A549 (cell line): ENCODE results near the gene NKD1. TPM values are rescaled to one million over a fixed set of nuclear protein-coding genes. Genes with fewer than 3 reads are reported as not detected.

Experiments
- ATAC-seq, 2 experiments: fragments of 200-7000 bp in 1 of 2; fragments of >200 bp in 1 of 2; cut with Nextera tagmentation in 1 of 2; cut with Tn5 transposase in 1 of 2; 3 replicates each; pipeline versions ENCODE4 v1.8.0 to v1.9.1; 2018 to 2020; ENCODE audit warnings: mild to moderate bottlenecking in 1 of 2, moderate library complexity in 1 of 2
- CTCF ChIA-PET: fragments of 300-600 bp; sonication (Branson Sonifier 250); formaldehyde crosslinking; extraction: SDS; loops from one replicate; lab custom pipeline; 2021; ENCODE audit warnings: antibody characterized with exemption, inconsistent platforms; lab: Yijun Ruan, JAX
- POLR2A ChIA-PET: fragments of 350-600 bp; formaldehyde crosslinking; extraction: SDS; loops from one replicate; lab custom pipeline; 2021; ENCODE audit warnings: antibody characterized with exemption, inconsistent platforms; lab: Yijun Ruan, JAX
- DNase-seq, 2 experiments: peaks; one replicate each; pipeline versions ENCODE4 v3.0.0 to v3.0.0-alpha.2; 2011 to 2016; ENCODE audit warnings: low read depth in 1 of 2, low spot score in 1 of 2
- FAIRE-seq: peaks from 2 replicates; lab custom pipeline; 2011; peaks lifted over from hg19 to GRCh38; lab: Jason Lieb, UNC
- H3K27ac ChIP-seq, 2 experiments: fragments of >200 bp; sonication (Bioruptor Twin); formaldehyde crosslinking; 3 replicates each; pipeline ENCODE4 v1.5.1; 2016 to 2017
- H3K4me1 ChIP-seq: fragments of >200 bp; sonication (Bioruptor Twin); formaldehyde crosslinking; 3 replicates; pipeline ENCODE4 v1.6.1; 2016
- H3K4me2 ChIP-seq: fragments of >200 bp; sonication (Bioruptor Twin); formaldehyde crosslinking; 3 replicates; pipeline ENCODE4 v1.6.1; 2016
- H3K4me3 ChIP-seq: fragments of >200 bp; sonication (Bioruptor Twin); formaldehyde crosslinking; 3 replicates; pipeline ENCODE4 v1.5.1; 2016
- H3K9me3 ChIP-seq: fragments of >200 bp; sonication (Bioruptor Twin); formaldehyde crosslinking; 3 replicates; pipeline ENCODE4 v1.6.1; 2016
- BHLHE40 ChIP-seq: IDR thresholded peaks from 2 replicates; pipeline ENCODE4 v1.6.1; 2012; ENCODE audit warnings: low read depth, low read length, inconsistent platforms
- CBX2 ChIP-seq: fragments of 200-600 bp; sonication (generic); IDR thresholded peaks from 2 replicates; pipeline ENCODE4 v1.6.1; 2016; ENCODE audit warnings: low read depth, mild to moderate bottlenecking, borderline replicate concordance
- CEBPB ChIP-seq, 2 experiments: fragments of >200 bp in 1 of 2; sonication (Bioruptor Twin) in 1 of 2; formaldehyde crosslinking in 1 of 2; IDR thresholded peaks; 2 replicates each; pipeline ENCODE4 v1.6.1; 2012 to 2016
- CHD2 ChIP-seq: fragments of 150-350 bp; IDR thresholded peaks from 2 replicates; pipeline ENCODE4 v1.6.1; 2014; ENCODE audit warnings: low read length; ENCODE audit not compliant: partially characterized antibody
- EHMT2 ChIP-seq: fragments of 200-600 bp; sonication (generic); IDR thresholded peaks from 2 replicates; pipeline ENCODE4 v1.6.1; 2016; ENCODE audit warnings: antibody characterized with exemption, low read depth, mild to moderate bottlenecking, moderate library complexity
- EP300 ChIP-seq, 2 experiments: fragments of >200 bp; sonication (Bioruptor Twin); formaldehyde crosslinking; IDR thresholded peaks; 2 replicates in 1 of 2; 3 replicates in 1 of 2; pipeline ENCODE4 v1.6.1; 2016 to 2017
- FOXS1 ChIP-seq: fragments of 250-450 bp; sonication (Bioruptor Pico); IDR thresholded peaks from 2 replicates; pipeline ENCODE4 v1.5.0; 2020; ENCODE audit warnings: mild to moderate bottlenecking, moderate library complexity
- HDAC2 ChIP-seq: fragments of 200-600 bp; sonication (generic); IDR thresholded peaks from 2 replicates; pipeline ENCODE4 v1.6.1; 2016
- HEYL ChIP-seq: fragments of 250-450 bp; sonication (Bioruptor Pico); IDR thresholded peaks from 2 replicates; pipeline ENCODE4 v1.8.0; 2021; ENCODE audit warnings: mild to moderate bottlenecking, moderate library complexity
- HOXB5 ChIP-seq: fragments of 250-450 bp; sonication (Bioruptor Pico); IDR thresholded peaks from 2 replicates; pipeline ENCODE4 v1.5.0; 2020; ENCODE audit warnings: mild to moderate bottlenecking, moderate library complexity
- KDM5A ChIP-seq: fragments of 200-600 bp; sonication (generic); IDR thresholded peaks from 2 replicates; pipeline ENCODE4 v1.6.1; 2016; ENCODE audit warnings: antibody characterized with exemption, mild to moderate bottlenecking
- MAFK ChIP-seq: fragments of 450-650 bp; IDR thresholded peaks from 2 replicates; pipeline ENCODE4 v1.6.1; 2014; ENCODE audit not compliant: partially characterized antibody
- MYC ChIP-seq: IDR thresholded peaks from 2 replicates; pipeline ENCODE4 v1.6.1; 2012; ENCODE audit warnings: mild to moderate bottlenecking, inconsistent platforms, low read length, improper control_type of control experiment, borderline replicate concordance
- NFE2L2 ChIP-seq: fragments of 150-350 bp; conservative IDR thresholded peaks from 2 replicates; pipeline ENCODE4 v1.6.1; 2014; ENCODE audit warnings: low read length
- NPAS2 ChIP-seq: fragments of 250-450 bp; sonication (Bioruptor Pico); IDR thresholded peaks from 2 replicates; pipeline ENCODE4 v1.8.0; 2022; ENCODE audit warnings: mild to moderate bottlenecking, moderate library complexity, borderline replicate concordance
- NR3C1 ChIP-seq: fragments of >200 bp; sonication (Bioruptor Twin); formaldehyde crosslinking; IDR thresholded peaks from 3 replicates; pipeline ENCODE4 v1.6.1; 2017
- POLR2A ChIP-seq: IDR thresholded peaks from 2 replicates; pipeline ENCODE4 v1.6.1; 2012; ENCODE audit warnings: mild to moderate bottlenecking, low read length
- RAD21 ChIP-seq, 2 experiments: fragments of >200 bp in 1 of 2; sonication (Bioruptor Twin) in 1 of 2; formaldehyde crosslinking in 1 of 2; IDR thresholded peaks in 1 of 2; conservative IDR thresholded peaks in 1 of 2; 2 replicates in 1 of 2; 3 replicates in 1 of 2; pipeline ENCODE4 v1.6.1; 2012 to 2018; ENCODE audit warnings: inconsistent platforms in 1 of 2
- RARB ChIP-seq: fragments of 250-450 bp; sonication (Bioruptor Pico); IDR thresholded peaks from 2 replicates; pipeline ENCODE4 v1.8.0; 2021; ENCODE audit warnings: mild to moderate bottlenecking, moderate library complexity
- RFX5 ChIP-seq: fragments of 450-650 bp; IDR thresholded peaks from 2 replicates; pipeline ENCODE4 v1.7.1; 2014; ENCODE audit warnings: antibody characterized with exemption, mild to moderate bottlenecking, moderate library complexity
- RNF2 ChIP-seq: fragments of 200-600 bp; sonication (generic); IDR thresholded peaks from 2 replicates; pipeline ENCODE4 v1.6.1; 2016; ENCODE audit warnings: low read depth, mild to moderate bottlenecking, antibody characterized with exemption, moderate library complexity, borderline replicate concordance
- SMC3 ChIP-seq: fragments of >200 bp; sonication (Bioruptor Twin); formaldehyde crosslinking; IDR thresholded peaks from 3 replicates; pipeline ENCODE4 v1.6.1; 2018; ENCODE audit warnings: inconsistent platforms
- ZFP36 ChIP-seq: fragments of 450-650 bp; IDR thresholded peaks from 2 replicates; pipeline ENCODE4 v1.6.1; 2014; ENCODE audit warnings: borderline replicate concordance; ENCODE audit not compliant: partially characterized antibody
- ZSCAN20 ChIP-seq: fragments of 250-450 bp; sonication (Bioruptor Pico); IDR thresholded peaks from 2 replicates; pipeline ENCODE4 v1.8.0; 2022; ENCODE audit warnings: mild to moderate bottlenecking, moderate library complexity
- WGBS: methylation state at CpG from one replicate; pipeline ENCODE4 v1.1.6; 2017; ENCODE audit errors: missing lambda C conversion rate; 5-methylcytosine and 5-hydroxymethylcytosine counted together
- polyA plus RNA-seq, 4 experiments: library from polyadenylated mRNA; depleted of rRNA in 3 of 4; stranded (reverse); fragments of >200 nt; fragmentation: RNase III in 1 of 4; extraction: RNeasy Plus Mini Kit Qiagen cat#74134 plus additional on column Dnase treatment in 1 of 4; gene quantifications; 2 replicates in 3 of 4; 3 replicates in 1 of 4; pipeline ENCODE4 v1.2.3, GENCODE V29; 2011 to 2017
- TF ChIP-seq, protein P1 (sequence below): fragments of 250-450 bp; sonication (Bioruptor Pico); IDR thresholded peaks from 2 replicates; pipeline ENCODE4 v1.5.0; 2020; ENCODE audit warnings: low read depth, mild to moderate bottlenecking, moderate library complexity
- TF ChIP-seq, protein P2 (sequence below): fragments of 200-600 bp; sonication (generic); IDR thresholded peaks from 2 replicates; pipeline ENCODE4 v1.6.1; 2016; ENCODE audit warnings: antibody characterized with exemption, mild to moderate bottlenecking, moderate library complexity
- TF ChIP-seq, protein P3 (sequence below): IDR thresholded peaks from 2 replicates; pipeline ENCODE4 v1.6.1; 2012; ENCODE audit warnings: low read depth, borderline replicate concordance

The NKD1 gene
- polyA plus RNA-seq, 2 of the 4 experiments (the other 2 are of a cell fraction), result 0.10 to 0.19 TPM

DNA sequence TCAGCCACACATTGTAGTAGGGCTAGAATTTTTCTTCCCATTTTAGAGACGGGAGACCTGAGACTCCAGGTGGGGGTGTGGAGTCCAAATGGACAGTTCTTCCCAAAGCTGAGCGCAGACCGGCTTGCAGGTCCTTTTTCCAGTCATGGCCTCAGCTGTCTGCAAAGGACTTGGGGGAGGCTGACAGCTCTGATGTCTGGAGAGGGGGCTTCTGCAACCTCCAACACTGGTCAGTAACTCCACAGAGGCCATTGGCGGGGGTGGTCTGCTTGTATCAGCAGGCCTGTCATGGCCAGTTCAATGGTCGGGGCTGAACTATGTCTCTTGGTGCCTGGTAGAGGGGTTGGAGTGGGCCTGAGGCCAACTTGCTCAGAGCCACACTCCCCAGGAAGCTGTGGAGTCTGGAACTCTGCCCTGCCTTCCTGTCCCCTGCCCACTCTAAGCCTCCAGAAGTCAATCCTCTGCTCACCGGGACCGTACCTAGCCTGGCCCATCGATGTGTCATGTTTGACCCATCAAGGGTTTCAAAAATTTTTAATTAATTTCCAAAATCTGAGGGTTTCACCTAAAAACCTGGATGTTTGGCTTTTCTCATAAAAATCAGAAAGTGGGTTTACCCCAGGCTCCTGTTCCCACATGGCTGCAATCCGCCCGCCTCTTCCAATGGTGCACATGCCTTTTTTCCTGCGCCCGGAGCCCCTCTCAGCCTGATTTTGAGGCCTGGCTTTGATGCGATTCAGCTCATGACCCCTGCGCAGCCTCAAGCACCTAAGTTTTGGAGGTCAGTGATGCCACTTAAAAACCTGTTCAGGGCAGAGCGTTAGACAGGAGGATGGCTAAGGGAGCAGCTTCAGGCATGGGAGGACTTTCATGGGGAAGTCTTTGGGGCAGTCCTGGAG, 93.0 kb downstream of the NKD1 start:
- TF ChIP-seq NR3C1, result no peak
- TF ChIP-seq, protein P1, sequence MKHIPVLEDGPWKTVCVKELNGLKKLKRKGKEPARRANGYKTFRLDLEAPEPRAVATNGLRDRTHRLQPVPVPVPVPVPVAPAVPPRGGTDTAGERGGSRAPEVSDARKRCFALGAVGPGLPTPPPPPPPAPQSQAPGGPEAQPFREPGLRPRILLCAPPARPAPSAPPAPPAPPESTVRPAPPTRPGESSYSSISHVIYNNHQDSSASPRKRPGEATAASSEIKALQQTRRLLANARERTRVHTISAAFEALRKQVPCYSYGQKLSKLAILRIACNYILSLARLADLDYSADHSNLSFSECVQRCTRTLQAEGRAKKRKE (CRISPR knock-in tag), result no peak
- no peak for TF ChIP-seq BHLHE40
- TF ChIP-seq, protein P2, sequence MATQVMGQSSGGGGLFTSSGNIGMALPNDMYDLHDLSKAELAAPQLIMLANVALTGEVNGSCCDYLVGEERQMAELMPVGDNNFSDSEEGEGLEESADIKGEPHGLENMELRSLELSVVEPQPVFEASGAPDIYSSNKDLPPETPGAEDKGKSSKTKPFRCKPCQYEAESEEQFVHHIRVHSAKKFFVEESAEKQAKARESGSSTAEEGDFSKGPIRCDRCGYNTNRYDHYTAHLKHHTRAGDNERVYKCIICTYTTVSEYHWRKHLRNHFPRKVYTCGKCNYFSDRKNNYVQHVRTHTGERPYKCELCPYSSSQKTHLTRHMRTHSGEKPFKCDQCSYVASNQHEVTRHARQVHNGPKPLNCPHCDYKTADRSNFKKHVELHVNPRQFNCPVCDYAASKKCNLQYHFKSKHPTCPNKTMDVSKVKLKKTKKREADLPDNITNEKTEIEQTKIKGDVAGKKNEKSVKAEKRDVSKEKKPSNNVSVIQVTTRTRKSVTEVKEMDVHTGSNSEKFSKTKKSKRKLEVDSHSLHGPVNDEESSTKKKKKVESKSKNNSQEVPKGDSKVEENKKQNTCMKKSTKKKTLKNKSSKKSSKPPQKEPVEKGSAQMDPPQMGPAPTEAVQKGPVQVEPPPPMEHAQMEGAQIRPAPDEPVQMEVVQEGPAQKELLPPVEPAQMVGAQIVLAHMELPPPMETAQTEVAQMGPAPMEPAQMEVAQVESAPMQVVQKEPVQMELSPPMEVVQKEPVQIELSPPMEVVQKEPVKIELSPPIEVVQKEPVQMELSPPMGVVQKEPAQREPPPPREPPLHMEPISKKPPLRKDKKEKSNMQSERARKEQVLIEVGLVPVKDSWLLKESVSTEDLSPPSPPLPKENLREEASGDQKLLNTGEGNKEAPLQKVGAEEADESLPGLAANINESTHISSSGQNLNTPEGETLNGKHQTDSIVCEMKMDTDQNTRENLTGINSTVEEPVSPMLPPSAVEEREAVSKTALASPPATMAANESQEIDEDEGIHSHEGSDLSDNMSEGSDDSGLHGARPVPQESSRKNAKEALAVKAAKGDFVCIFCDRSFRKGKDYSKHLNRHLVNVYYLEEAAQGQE, result no peak
- no peak for TF ChIP-seq ZSCAN20 (CRISPR knock-in tag)
- no peak for TF ChIP-seq HDAC2
- TF ChIP-seq RAD21 (conservative IDR thresholded peaks at IDR 0.05 in 1 of 2, IDR thresholded peaks at IDR 0.05 in 1 of 2), result no peak
- TF ChIP-seq RFX5, result no peak
- no peak for TF ChIP-seq SMC3
- TF ChIP-seq ZFP36, result no peak
- no peak for TF ChIP-seq HOXB5 (CRISPR knock-in tag)
- no peak for TF ChIP-seq HEYL
- no peak for TF ChIP-seq RNF2
- no peak for TF ChIP-seq NPAS2 (CRISPR knock-in tag)
- TF ChIP-seq CEBPB (IDR thresholded peaks at IDR 0.05), result no peak
- no peak for TF ChIP-seq CHD2
- TF ChIP-seq, all 56 proteins: peak for 0
- no peak overlapping the region for H3K4me2 ChIP-seq
- ChIA-PET CTCF (interaction anchor here (2.4 kb wide), 1 partner anchor 24 kb away, joined by 14 read pairs; no protein-coding TSS in a partner anchor), POLR2A (no interaction called here)
- H3K4me1 ChIP-seq, result no peaks in the 10 kb centered on the region
- 69% methylated on average over 15 of the region's 15 CpGs for WGBS
- H3K9me3 ChIP-seq, result no peaks in the 10 kb centered on the region
- DNase-seq, result no peak
- no peak for FAIRE-seq
- H3K27ac ChIP-seq, result no peak overlapping the region
- ATAC-seq, result no peak
- no peak overlapping the region for H3K4me3 ChIP-seq

DNA sequence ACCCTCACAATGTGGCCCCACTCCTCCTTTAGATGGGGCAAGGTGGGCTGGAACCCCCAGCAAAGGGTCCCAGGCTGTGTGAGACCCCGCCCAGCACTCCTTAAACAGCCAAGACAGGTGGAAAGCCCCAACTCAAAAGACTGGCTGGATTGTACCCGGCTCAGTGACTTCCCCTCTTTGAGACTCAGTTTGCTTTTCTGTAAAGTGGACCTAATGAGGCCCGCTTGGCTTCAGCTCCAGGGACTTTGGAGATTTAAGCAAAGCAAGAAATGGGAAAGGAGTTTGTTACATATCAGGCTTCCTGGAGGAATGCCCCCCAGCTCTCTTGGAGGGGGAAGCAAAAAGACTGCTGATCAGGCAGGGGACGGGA, 93.6 kb downstream of the NKD1 start:
- Histone ChIP-seq H3K27ac (no peak overlapping the region), H3K4me1 (no peaks in the 10 kb centered on the region), H3K4me2 (no peak overlapping the region), H3K4me3 (no peak overlapping the region), H3K9me3 (no peaks in the 10 kb centered on the region)
- no peak for FAIRE-seq
- ChIA-PET POLR2A (no interaction called here), CTCF (interaction anchor here (2.4 kb wide), 1 partner anchor 24 kb away, joined by 14 read pairs; no protein-coding TSS in a partner anchor)
- ATAC-seq, result no peak
- 47% methylated on average over 4 of the region's 4 CpGs for WGBS
- TF ChIP-seq ZFP36 (no peak), BHLHE40 (no peak), FOXS1 (CRISPR knock-in tag) (no peak), RAD21 (conservative IDR thresholded peaks at IDR 0.05 in 1 of 2, IDR thresholded peaks at IDR 0.05 in 1 of 2) (no peak), KDM5A (no peak), RARB (no peak), HEYL (no peak), CBX2 (no peak), POLR2A (no peak), EP300 (IDR thresholded peaks at IDR 0.05) (no peak), NFE2L2 (no peak), EHMT2 (no peak), MYC (no peak), MAFK (no peak)
- TF ChIP-seq, protein P3, sequence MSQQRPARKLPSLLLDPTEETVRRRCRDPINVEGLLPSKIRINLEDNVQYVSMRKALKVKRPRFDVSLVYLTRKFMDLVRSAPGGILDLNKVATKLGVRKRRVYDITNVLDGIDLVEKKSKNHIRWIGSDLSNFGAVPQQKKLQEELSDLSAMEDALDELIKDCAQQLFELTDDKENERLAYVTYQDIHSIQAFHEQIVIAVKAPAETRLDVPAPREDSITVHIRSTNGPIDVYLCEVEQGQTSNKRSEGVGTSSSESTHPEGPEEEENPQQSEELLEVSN, result no peak
- no peak for DNase-seq
